ENCODE results near the gene TLL2.

Gene TLL2

DNA sequence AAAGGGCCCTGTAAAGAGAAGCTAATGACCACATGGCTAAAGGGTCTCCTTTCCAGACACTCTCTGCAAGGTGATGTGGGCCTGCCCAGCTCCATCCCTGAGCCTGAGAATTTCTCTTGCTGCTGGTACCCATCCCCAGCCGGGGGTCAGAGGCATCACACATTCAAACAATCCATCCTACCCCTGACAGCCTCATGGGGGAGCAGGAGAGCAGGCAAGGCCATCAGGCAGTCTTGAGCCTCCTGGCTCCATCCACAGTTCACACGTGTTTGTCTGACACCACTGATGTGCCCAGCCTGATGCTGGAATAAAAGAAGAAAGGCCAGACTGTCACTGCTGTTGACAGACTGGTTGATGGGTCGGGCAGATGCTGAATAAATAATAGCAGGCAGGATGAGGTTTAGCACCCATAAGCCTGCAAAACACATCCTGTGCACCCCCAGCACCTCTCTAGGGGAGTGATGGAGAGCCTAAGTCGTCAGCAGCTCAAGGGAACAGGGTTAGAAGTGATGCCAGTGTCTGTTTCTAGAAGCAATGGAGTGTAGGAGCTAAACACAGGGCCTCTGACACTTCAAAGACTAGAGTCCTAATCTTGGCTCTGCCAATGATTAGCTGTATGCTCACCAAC is 43.5 kb downstream of the TLL2 start:
- TF ChIP-seq POLR2AphosphoS5 (IDR thresholded peaks at IDR 0.05; ENCODE audit: low read depth, low read length) = no peak
- TF ChIP-seq FOXP2 (optimal IDR thresholded peaks at IDR 0.05; ENCODE audit: borderline replicate concordance, extremely low read depth, extremely low read length, insufficient read depth) = no peak
- TF ChIP-seq TAF1 (IDR thresholded peaks at IDR 0.05; ENCODE audit: borderline replicate concordance, insufficient read depth, low read length) = no peak
- TF ChIP-seq REST (IDR thresholded peaks at IDR 0.05; ENCODE audit: insufficient read depth in 1 of 2, low read depth in 2 of 2, low read length in 2 of 2) = no peak

- no peak for TF ChIP-seq TAF1 (IDR thresholded peaks at IDR 0.05; ENCODE audit: borderline replicate concordance, insufficient read depth, low read length)
- no peak for TF ChIP-seq SIN3A (IDR thresholded peaks at IDR 0.05; ENCODE audit: borderline replicate concordance, insufficient read depth, low read length)
- no peak for TF ChIP-seq POLR2AphosphoS5 (IDR thresholded peaks at IDR 0.05; ENCODE audit: low read depth, low read length)
- no peak for TF ChIP-seq FOXP2 (optimal IDR thresholded peaks at IDR 0.05; ENCODE audit: borderline replicate concordance, extremely low read depth, extremely low read length, insufficient read depth)
- no peak for TF ChIP-seq REST (IDR thresholded peaks at IDR 0.05; ENCODE audit: insufficient read depth in 1 of 2, low read depth in 2 of 2, low read length in 2 of 2)
Measured at GRCh38 chr10:96468845-96469244, 44.9 kb downstream of the TLL2 start.

- TF ChIP-seq FOXP2 (optimal IDR thresholded peaks at IDR 0.05; ENCODE audit: borderline replicate concordance, extremely low read depth, extremely low read length, insufficient read depth) = no peak
- no peak for TF ChIP-seq REST (IDR thresholded peaks at IDR 0.05; ENCODE audit: insufficient read depth in 1 of 2, low read depth in 2 of 2, low read length in 2 of 2)
- TF ChIP-seq POLR2AphosphoS5 (IDR thresholded peaks at IDR 0.05; ENCODE audit: low read depth, low read length) = no peak
- no peak for TF ChIP-seq SIN3A (IDR thresholded peaks at IDR 0.05; ENCODE audit: borderline replicate concordance, insufficient read depth, low read length)
- TF ChIP-seq TAF1 (IDR thresholded peaks at IDR 0.05; ENCODE audit: borderline replicate concordance, insufficient read depth, low read length) = no peak
Measured at GRCh38 chr10:96465599-96465998, 48.1 kb downstream of the TLL2 start.

- TF ChIP-seq REST (IDR thresholded peaks at IDR 0.05; ENCODE audit: insufficient read depth in 1 of 2, low read depth in 2 of 2, low read length in 2 of 2) (no peak), TAF1 (IDR thresholded peaks at IDR 0.05; ENCODE audit: borderline replicate concordance, insufficient read depth, low read length) (no peak), POLR2AphosphoS5 (IDR thresholded peaks at IDR 0.05; ENCODE audit: low read depth, low read length) (no peak), SIN3A (IDR thresholded peaks at IDR 0.05; ENCODE audit: borderline replicate concordance, insufficient read depth, low read length) (no peak), FOXP2 (optimal IDR thresholded peaks at IDR 0.05; ENCODE audit: borderline replicate concordance, extremely low read depth, extremely low read length, insufficient read depth) (no peak)
Measured at GRCh38 chr10:96463562-96463961, 50.2 kb downstream of the TLL2 start.
